CD4-positive, alpha-beta T cell treated with Interleukin-15 for 1 hour (primary cell): ENCODE results near the gene STRBP.
"Not testable (repeated sequence)": the region's sequence is repeated elsewhere in the genome, so short reads cannot be mapped to it uniquely, and the experiment has no call there.

Source experiments
- DNase-seq: peaks from one replicate; pipeline ENCODE4 v3.0.0-alpha.2; 2020

STRBP gene

GRCh38 chr9:123186029-123186428 lies 82.4 kb downstream of the STRBP start:
- DNase-seq: not testable (repeated sequence)

GRCh38 chr9:123176949-123177348 lies 91.4 kb downstream of the STRBP start:
- DNase-seq: no peak

- DNase-seq: no peak
Measured at GRCh38 chr9:123175854-123176629, 92.3 kb downstream of the STRBP start.

- no peak for DNase-seq
Measured at GRCh38 chr9:123174887-123175518, 93.4 kb downstream of the STRBP start.

- no peak for DNase-seq
Measured at GRCh38 chr9:123174079-123174478, 94.3 kb downstream of the STRBP start.

- DNase-seq: no peak
Measured at GRCh38 chr9:123169926-123170325, 98.5 kb downstream of the STRBP start.

GRCh38 chr9:123168586-123168985 lies 99.8 kb downstream of the STRBP start:
- DNase-seq: no peak

GRCh38 chr9:123167474-123167873 lies 100.9 kb downstream of the STRBP start:
- no peak for DNase-seq

GRCh38 chr9:123165813-123166212 lies 102.6 kb downstream of the STRBP start:
- DNase-seq: no peak

GRCh38 chr9:123164285-123164684 lies 104.1 kb downstream of the STRBP start:
- DNase-seq: no peak

- no peak for DNase-seq
Measured at GRCh38 chr9:123162791-123163345, 105.5 kb downstream of the STRBP start.

- DNase-seq: no peak
Measured at GRCh38 chr9:123162360-123162759, 106.0 kb downstream of the STRBP start.

GRCh38 chr9:123157221-123157620 lies 111.2 kb downstream of the STRBP start:
- no peak for DNase-seq

GRCh38 chr9:123150708-123151503 lies 117.5 kb downstream of the STRBP start:
- no peak for DNase-seq

GRCh38 chr9:123149067-123149466 lies 119.3 kb downstream of the STRBP start:
- DNase-seq: no peak

GRCh38 chr9:123138163-123138562 lies 130.2 kb downstream of the STRBP start:
- DNase-seq: no peak

- DNase-seq: no peak
Measured at GRCh38 chr9:123135430-123135829, 133.0 kb downstream of the STRBP start.

GRCh38 chr9:123132696-123133095 lies 135.7 kb downstream of the STRBP start:
- no peak for DNase-seq

GRCh38 chr9:123131993-123132392 lies 136.4 kb downstream of the STRBP start:
- DNase-seq: no peak

- DNase-seq: no peak
Measured at GRCh38 chr9:123131258-123131657, 137.1 kb downstream of the STRBP start.

- DNase-seq: no peak
Measured at GRCh38 chr9:123129423-123129822, 139.0 kb downstream of the STRBP start.

- no peak for DNase-seq
Measured at GRCh38 chr9:123128591-123128990, 139.8 kb downstream of the STRBP start.

- no peak for DNase-seq
Measured at GRCh38 chr9:123127512-123128075, 140.8 kb downstream of the STRBP start.
